Stimulated activated CD8-positive, alpha-beta memory T cell treated with anti-CD3 and anti-CD28 coated beads, Interleukin-15, amount 100 ng/mL, for 1 hour (primary cell): ENCODE results near the gene MAP1LC3A.
A peak's percentile ranks its signal among the peaks of the same experiment; 100 is the strongest.
"Not testable (repeated sequence)": the region's sequence is repeated elsewhere in the genome, so short reads cannot be mapped to it uniquely, and the experiment has no call there.

Source experiments
- DNase-seq: peaks from one replicate; pipeline ENCODE4 v3.0.0-alpha.2; 2020; ENCODE audit warnings: low read depth

The MAP1LC3A gene

DNA sequence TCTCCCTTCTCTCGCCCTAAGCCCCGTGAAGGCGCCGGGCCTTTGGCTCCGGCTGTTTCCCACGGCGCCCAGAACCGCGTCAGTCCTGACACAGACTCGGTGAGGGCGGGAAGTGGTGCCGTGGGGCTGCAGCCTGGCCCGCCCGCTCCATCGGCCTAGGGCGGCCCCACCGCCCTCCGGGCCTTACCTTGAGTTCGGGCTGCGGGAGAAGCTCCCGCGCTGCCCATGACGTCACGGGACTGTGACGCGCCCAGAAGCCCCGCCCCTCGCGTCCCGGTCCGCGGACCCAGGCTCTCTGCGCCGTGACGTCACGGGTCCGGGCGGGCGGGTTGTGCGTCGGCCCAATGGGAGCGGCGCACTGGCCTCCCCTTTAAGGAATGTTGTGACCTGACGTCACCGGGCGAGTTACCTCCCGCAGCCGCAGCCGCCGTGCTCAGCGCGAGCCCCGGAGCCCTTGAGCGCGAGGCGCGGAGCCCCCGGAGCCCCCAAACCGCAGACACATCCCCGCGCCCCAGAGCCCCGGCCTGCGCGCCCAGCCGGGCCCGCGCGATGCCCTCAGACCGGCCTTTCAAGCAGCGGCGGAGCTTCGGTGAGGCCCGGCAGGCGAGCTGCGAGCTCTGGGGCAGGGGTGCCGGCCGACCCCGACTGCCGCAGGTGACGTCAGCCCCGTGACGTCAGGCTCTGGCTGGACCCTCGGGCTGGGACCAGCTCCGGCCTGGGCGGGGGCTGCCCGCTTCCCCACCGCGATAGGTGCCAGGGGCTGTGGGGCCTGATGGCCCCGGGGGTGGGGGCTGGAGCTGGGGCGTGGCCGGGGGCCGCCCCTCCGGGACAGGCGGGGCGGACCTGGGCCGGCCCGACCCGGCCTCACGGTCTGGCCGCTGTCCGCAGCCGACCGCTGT is at the start of gene MAP1LC3A:
Gene MAP1LC3A, plus strand, starts transcription at position 399 of the 899 bp plus-strand sequence. Its CDS starts 151 bp downstream, at position 550.
- peak; percentile 85 for DNase-seq

GRCh38 chr20:34510575-34510974 is 47.9 kb upstream of the MAP1LC3A start:
- DNase-seq: no peak

- no peak for DNase-seq
Observed at GRCh38 chr20:34511891-34512265, 46.6 kb upstream of the MAP1LC3A start.

DNA sequence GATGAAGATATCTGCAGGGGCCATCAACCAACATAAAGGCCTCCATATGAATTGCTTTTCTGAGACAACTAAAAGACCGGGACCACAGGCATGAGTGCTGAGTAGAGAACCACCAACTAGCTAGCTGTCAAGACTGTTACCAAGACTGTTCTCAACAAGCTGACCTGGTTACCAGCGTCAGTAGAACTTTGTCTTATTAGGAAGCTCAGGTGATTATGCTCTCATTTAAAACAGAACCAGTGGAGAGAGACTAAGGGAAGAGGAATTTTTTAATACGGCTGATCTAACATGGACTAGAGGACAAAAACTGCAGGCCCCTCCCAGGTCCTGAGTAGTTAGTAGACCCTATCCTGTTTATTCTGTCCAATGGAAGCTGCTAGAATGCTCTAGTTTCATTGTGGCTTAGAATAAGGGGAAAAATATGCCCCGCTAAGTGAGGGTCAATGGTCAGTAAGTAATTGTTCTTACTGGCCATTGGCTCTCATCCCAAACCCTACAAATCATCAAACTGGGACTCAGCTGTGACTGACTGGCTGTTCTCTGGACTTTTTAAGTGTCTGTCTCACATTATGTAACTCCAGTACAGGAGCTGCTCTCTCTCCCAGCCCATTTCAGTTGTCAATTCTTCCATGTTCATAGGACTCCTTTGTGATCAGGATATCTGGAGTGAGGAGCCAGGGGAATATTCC is 46.1 kb upstream of the MAP1LC3A start:
- DNase-seq: no peak

DNA sequence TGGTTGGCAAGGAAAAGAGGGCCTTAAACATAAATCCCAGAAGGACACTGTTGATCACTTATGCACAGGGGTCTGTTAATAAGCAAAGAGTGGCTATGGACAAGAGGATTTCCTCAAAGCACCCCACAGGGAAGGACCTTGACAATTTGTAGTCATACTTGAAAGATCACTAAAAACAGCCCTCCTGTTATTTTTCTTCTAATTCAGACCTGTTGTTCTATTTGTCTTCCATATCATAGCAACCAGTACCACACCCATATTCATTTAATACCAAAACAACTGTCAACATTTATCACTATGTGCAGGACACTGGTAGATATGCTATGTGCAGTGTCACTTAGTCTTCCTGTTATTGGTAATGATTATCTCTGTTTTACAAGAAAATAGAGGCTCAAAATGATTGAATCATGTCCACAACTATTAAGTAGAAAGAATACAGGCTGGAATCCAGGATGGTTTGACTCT is 45.5 kb upstream of the MAP1LC3A start:
- no peak for DNase-seq

GRCh38 chr20:34514034-34514433 is 44.5 kb upstream of the MAP1LC3A start:
- not testable (repeated sequence) for DNase-seq

- DNase-seq: no peak
Observed at GRCh38 chr20:34514897-34515483, 43.5 kb upstream of the MAP1LC3A start.

DNA sequence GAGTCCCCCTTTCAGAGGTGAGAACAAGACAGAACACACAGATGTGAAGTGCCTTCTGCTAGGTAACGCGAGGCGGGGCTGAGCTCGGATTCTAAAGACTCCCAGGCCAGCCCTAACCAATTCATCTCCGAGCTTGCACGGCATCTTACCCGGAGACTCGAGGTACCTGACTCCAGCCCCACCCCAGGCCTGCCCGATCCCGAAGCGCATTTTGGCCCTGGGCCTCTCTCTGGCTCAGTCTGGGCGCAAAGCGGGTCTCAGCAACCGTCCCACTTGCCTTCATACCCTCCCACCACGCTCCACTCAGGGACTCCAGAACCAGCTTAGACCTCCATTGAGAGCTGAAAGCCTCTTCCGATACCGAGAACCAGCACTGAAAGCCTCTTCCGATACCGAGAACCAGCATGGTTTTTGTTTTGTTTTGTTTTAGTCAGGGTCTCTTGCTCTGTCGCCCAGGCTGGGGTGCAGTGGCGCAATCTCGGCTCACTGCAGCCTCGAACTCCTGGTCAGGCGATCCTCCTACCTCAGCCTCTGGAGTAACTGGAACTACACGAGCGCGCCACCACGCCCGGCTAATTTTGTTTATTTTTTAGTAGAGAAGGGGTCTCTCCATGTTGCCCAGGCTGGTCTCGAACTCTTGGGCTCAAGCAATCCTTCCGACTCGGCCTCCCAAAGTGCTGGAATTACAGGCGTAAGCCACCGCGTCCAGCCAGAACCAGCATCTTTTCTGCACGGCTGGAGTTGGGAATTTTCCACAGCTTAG is 42.9 kb upstream of the MAP1LC3A start:
- peak; percentile 45 for DNase-seq

DNA sequence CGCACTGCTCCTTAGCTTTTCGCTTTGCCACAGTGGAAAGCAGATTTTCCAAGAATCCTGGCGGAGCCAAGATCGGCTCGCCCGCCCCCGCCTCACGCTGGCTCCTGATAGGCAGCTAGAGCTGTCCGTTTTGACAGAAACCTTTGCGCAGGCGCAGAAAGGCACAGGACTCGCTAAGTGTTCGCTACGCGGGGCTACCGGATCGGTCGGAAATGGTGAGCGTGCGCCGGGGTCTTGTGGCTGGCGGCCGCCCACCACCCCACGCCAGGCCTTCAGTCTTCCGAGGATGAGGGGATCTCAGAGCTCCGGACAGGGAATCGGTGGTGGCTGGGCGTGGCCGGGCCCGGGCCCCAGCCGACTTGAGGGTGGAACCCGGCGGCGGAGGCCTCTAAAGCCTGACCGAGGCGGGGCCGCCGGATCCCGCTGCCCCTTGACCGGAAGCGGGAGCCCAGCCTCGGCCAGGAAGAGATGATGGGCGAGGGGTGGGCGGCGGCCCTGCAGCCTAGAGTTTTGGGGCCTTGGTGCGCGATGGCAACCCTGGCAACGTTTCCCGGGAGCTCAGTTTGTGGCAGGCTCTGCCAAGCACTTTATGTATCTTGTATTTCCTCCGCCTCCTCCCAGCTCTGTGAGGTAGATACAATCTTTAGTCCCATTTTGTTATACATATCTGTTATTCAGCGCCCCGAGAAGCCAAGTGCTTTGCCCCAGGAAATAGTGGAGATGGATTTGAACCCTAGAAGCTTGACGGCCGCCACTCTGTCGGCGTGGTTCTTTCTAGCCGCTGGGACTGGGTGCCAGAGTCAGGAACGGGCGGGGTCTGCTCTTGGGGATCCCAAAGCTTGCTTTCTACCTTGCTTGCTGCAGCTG is 42.0 kb upstream of the MAP1LC3A start, which contains the start of gene DYNLRB1:
Gene DYNLRB1, plus strand, starts transcription at position 176 of the 867 bp plus-strand sequence. Its CDS starts 37 bp downstream, at position 213.
- peak; percentile 93 for DNase-seq

GRCh38 chr20:34517114-34517505 is 41.4 kb upstream of the MAP1LC3A start:
- no peak for DNase-seq

GRCh38 chr20:34518863-34519262 is 39.7 kb upstream of the MAP1LC3A start:
- DNase-seq: not testable (repeated sequence)

DNA sequence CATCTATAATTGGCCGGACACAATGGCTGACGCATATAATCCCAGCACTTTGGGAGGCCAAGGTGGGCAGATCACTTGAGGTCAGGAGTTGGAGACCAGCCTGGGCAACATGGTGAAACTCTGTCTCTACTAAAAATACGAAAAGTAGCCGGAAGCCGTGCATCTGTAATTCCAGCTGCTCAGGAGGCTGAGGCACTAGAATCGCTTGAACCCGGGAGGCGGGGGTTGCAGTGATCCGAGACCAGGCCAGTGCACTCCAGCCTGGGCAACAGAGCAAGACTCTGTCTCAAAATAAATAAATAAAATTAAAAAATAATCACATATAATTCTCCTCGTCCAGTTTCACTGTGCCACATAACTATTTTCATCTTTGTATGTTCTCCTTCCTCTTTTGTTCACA is 38.7 kb upstream of the MAP1LC3A start:
- DNase-seq: not testable (repeated sequence)

GRCh38 chr20:34522969-34523871 is 35.3 kb upstream of the MAP1LC3A start:
- DNase-seq: no peak

- no peak for DNase-seq
Observed at GRCh38 chr20:34524426-34524825, 34.1 kb upstream of the MAP1LC3A start.

- DNase-seq: no peak
Observed at GRCh38 chr20:34525342-34525708, 33.2 kb upstream of the MAP1LC3A start.

GRCh38 chr20:34525709-34526416 is 32.7 kb upstream of the MAP1LC3A start:
- no peak for DNase-seq

DNA sequence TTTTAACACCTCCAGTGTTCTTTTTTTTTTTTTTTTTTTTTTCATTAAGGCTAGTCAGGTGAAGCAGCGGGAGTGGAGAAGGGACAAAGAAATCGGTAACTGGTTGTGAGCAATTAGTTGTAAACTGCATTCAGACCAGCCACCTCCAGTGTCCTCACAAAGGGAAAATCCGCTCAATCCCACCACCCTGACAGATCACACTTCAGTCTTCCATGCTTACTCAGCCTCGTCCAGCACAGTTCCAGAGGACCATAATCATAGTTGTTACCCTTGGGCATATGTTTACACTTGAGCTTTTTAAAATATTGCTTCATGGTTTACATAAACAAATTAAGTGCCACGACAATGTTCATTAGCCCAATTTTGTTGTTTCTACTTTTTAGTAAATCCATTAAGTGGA is 32.1 kb upstream of the MAP1LC3A start:
- DNase-seq: no peak

- DNase-seq: no peak
Observed at GRCh38 chr20:34527016-34527415, 31.5 kb upstream of the MAP1LC3A start.

GRCh38 chr20:34528921-34529297 is 29.6 kb upstream of the MAP1LC3A start:
- DNase-seq: no peak
